SK-N-SH (cell line): ENCODE results near the gene SLC25A44. TPM values are rescaled to one million over a fixed set of nuclear protein-coding genes. Genes with fewer than 3 reads are reported as not detected.

ENCODE experiments used
- polyA plus RNA-seq, 3 experiments: library from polyadenylated mRNA; depleted of rRNA; stranded (reverse); fragments of >200 nt; gene quantifications; 2 replicates each; pipeline ENCODE4 v1.2.3, GENCODE V29; 2012
- small RNA-seq, 7 experiments: library from RNA; depleted of rRNA; stranded (forward); fragments of <200 nt; gene quantifications; one replicate each; pipeline ENCODE3, GENCODE V24; 2012

Gene SLC25A44
- polyA plus RNA-seq, 1 of the 3 experiments (the other 2 are of a cell fraction) = 28.5 TPM

Small RNA genes within 50 kb of the gene (small RNA-seq; reads per million reads assigned to genes)
- 0 reads per million in 7 experiments for gene RF00568

Other genes with a start within 250 kb of the SLC25A44 start
- 32.4 and 50.8 TPM in 2 replicates for gene ARHGEF2, start 215.6 kb upstream of the SLC25A44 start, polyA plus RNA-seq (2012; rRNA removed)
- 1,136 and 1,763 TPM in 2 replicates for gene SSR2, start 173.2 kb upstream of the SLC25A44 start, polyA plus RNA-seq (2012; rRNA removed)
- 37.0 and 45.6 TPM in 2 replicates for gene UBQLN4, start 140.3 kb upstream of the SLC25A44 start, polyA plus RNA-seq (2012; rRNA removed)
- gene LAMTOR2, start 139.3 kb upstream of the SLC25A44 start, polyA plus RNA-seq (2012; rRNA removed) = 184 and 230 TPM in 2 replicates
- not detected in 2 replicates for gene RAB25, start 132.9 kb upstream of the SLC25A44 start, polyA plus RNA-seq (2012; rRNA removed)
- 15.1 and 16.2 TPM in 2 replicates for gene MEX3A, start 111.6 kb upstream of the SLC25A44 start, polyA plus RNA-seq (2012; rRNA removed)
- 726 and 983 TPM in 2 replicates for gene LMNA, start 79.4 kb upstream of the SLC25A44 start, polyA plus RNA-seq (2012; rRNA removed)
- gene SEMA4A, start 40.5 kb upstream of the SLC25A44 start, polyA plus RNA-seq (2012; rRNA removed) = 1.3 and 2.3 TPM in 2 replicates
- gene PMF1, start 18.9 kb downstream of the SLC25A44 start, polyA plus RNA-seq (2012; rRNA removed) = 72.5 and 89.5 TPM in 2 replicates
- gene BGLAP, start 48.1 kb downstream of the SLC25A44 start, polyA plus RNA-seq (2012; rRNA removed) = 0.96 and 1.1 TPM in 2 replicates
- gene PAQR6, start 54.0 kb downstream of the SLC25A44 start, polyA plus RNA-seq (2012; rRNA removed) = 2.4 and 3.5 TPM in 2 replicates
- gene SMG5, start 88.7 kb downstream of the SLC25A44 start, polyA plus RNA-seq (2012; rRNA removed) = 21.3 and 28.2 TPM in 2 replicates
- gene TMEM79, start 90.2 kb downstream of the SLC25A44 start, polyA plus RNA-seq (2012; rRNA removed) = 4.2 and 4.5 TPM in 2 replicates
- gene GLMP, start 101.6 kb downstream of the SLC25A44 start, polyA plus RNA-seq (2012; rRNA removed) = 40.5 and 41.7 TPM in 2 replicates
- not detected in 2 replicates for gene VHLL, start 105.2 kb downstream of the SLC25A44 start, polyA plus RNA-seq (2012; rRNA removed)
- 295 and 359 TPM in 2 replicates for gene CCT3, start 144.2 kb downstream of the SLC25A44 start, polyA plus RNA-seq (2012; rRNA removed)
- 1.5 TPM in 2 replicates for gene TSACC, start 144.4 kb downstream of the SLC25A44 start, polyA plus RNA-seq (2012; rRNA removed)
- 0.18 TPM in 1 of 2 replicates, not detected in the other for gene RHBG, start 175.1 kb downstream of the SLC25A44 start, polyA plus RNA-seq (2012; rRNA removed)